Natural killer cell treated with Interleukin-12 subunit alpha and Interleukin-12 subunit beta and Interleukin-15 and Interleukin-18, amount 100 ng/mL, for 72 hours (primary cell): ENCODE results near the gene MYBPC3. TPM values are rescaled to one million over a fixed set of nuclear protein-coding genes. Genes with fewer than 3 reads are reported as not detected.
"Not testable (repeated sequence)": the region's sequence is repeated elsewhere in the genome, so short reads cannot be mapped to it uniquely, and the experiment has no call there.

Experiments used
- ATAC-seq, 2 donors: fragments of 150-1000 bp; cut with Tn5 transposase in 1 of 2; sonication (Bioruptor Pico), chemical (Tn5 transposase) in 1 of 2; 2 replicates each; pipeline ENCODE4 v1.10.0; 2021
- DNase-seq: peaks from one replicate; pipeline ENCODE4 v3.0.0; 2022; ENCODE audit warnings: low spot score
- H3K27ac Mint-ChIP-seq, 2 donors: 1 replicate in 1 of 2; 2 replicates in 1 of 2; pipeline ENCODE4 v1.8.0; 2022; ENCODE audit warnings: mixed read lengths in 2 of 2, mild to moderate bottlenecking in 1 of 2, moderate library complexity in 1 of 2
- H3K27me3 Mint-ChIP-seq, 2 donors: 1 replicate in 1 of 2; 2 replicates in 1 of 2; pipeline ENCODE4 v1.8.0; 2022; ENCODE audit warnings: mixed read lengths in 2 of 2
- H3K36me3 Mint-ChIP-seq: one replicate; pipeline ENCODE4 v1.8.0; 2022; ENCODE audit warnings: mixed read lengths
- H3K4me1 Mint-ChIP-seq, 2 donors: 1 replicate in 1 of 2; 2 replicates in 1 of 2; pipeline ENCODE4 v1.8.0; 2022; ENCODE audit warnings: low read depth in 2 of 2, mixed read lengths in 2 of 2, mild to moderate bottlenecking in 1 of 2
- H3K4me3 Mint-ChIP-seq: one replicate; pipeline ENCODE4 v1.8.0; 2022; ENCODE audit warnings: mixed read lengths
- H3K9me3 Mint-ChIP-seq: 2 replicates; pipeline ENCODE4 v1.8.0; 2022; ENCODE audit warnings: mixed read lengths
- total RNA-seq, 2 donors: library from RNA; stranded (reverse); gene quantifications; one replicate each; pipeline ENCODE4 v1.2.3, GENCODE V29; 2022

Gene MYBPC3
- total RNA-seq, 2 donors from 2014 or later, result not detected

- no peak for ATAC-seq
- H3K27me3 Mint-ChIP-seq, result peaks cover 0 to 2% of the 10 kb centered on the region in 2 donors
- no peak for DNase-seq
- peaks cover 0 to 3% of the 10 kb centered on the region in 2 donors for H3K4me1 Mint-ChIP-seq
- H3K36me3 Mint-ChIP-seq, result no peaks in the 10 kb centered on the region
- H3K4me3 Mint-ChIP-seq, result no peak overlapping the region
- H3K9me3 Mint-ChIP-seq, result no peaks in the 10 kb centered on the region
- no peak overlapping the region for H3K27ac Mint-ChIP-seq
These were observed 5.4 kb downstream of the MYBPC3 start for GRCh38 chr11:47347137-47347536.

GRCh38 chr11:47345890-47346563 is 6.5 kb downstream of the MYBPC3 start:
- peaks cover 0 to 3% of the 10 kb centered on the region in 2 donors for H3K4me1 Mint-ChIP-seq
- H3K9me3 Mint-ChIP-seq, result no peaks in the 10 kb centered on the region
- no peaks in the 10 kb centered on the region for H3K36me3 Mint-ChIP-seq
- ATAC-seq, result no peak
- DNase-seq, result no peak
- no peak overlapping the region for H3K4me3 Mint-ChIP-seq
- H3K27me3 Mint-ChIP-seq, result peaks cover 0 to 2% of the 10 kb centered on the region in 2 donors
- no peak overlapping the region for H3K27ac Mint-ChIP-seq

- peaks cover 0 to 2% of the 10 kb centered on the region in 2 donors for H3K27me3 Mint-ChIP-seq
- no peak overlapping the region for H3K27ac Mint-ChIP-seq
- no peak for DNase-seq
- no peaks in the 10 kb centered on the region for H3K9me3 Mint-ChIP-seq
- H3K36me3 Mint-ChIP-seq, result no peaks in the 10 kb centered on the region
- peaks cover 0 to 3% of the 10 kb centered on the region in 2 donors for H3K4me1 Mint-ChIP-seq
- no peak for ATAC-seq
- H3K4me3 Mint-ChIP-seq, result no peak overlapping the region
These were observed 9.6 kb downstream of the MYBPC3 start for GRCh38 chr11:47342854-47343253.

DNA sequence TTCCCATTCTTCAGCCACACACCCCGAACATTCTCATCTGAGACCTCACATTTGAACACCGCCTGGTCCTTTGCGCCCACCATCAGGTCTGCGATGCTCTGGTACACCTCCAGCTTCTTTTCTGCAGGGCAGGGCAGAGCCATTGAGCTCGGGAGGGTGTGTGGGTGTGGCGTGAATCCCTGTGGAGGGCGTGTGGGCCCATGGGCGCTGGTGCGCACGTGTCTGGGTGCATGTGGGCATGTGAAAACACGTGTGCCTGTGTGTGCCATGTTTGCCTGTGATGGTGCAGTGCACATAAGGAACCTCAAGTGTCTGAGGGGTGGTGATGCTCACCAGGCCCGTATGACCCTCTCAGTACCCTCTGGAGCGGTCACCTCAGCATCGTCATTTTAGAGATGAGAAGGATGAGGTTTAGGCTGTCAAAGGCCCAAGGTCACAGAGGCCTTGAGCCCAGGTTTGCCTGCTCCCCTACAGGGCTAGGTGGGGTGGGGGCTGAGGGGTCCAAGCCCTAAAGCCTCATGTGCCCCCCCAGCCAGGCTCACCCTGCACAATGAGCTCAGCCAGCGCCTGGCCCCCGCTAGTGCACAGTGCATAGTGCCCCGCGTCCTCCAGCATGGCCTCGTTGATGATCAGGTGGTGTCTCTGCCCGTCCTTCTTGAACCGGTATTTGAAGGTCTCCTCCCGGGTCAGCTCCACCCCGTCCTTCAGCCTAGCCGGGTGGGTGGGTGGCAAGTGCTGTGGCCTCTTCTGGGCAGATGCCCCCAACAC is 10.3 kb downstream of the MYBPC3 start:
- H3K4me1 Mint-ChIP-seq, result peaks cover 0 to 3% of the 10 kb centered on the region in 2 donors
- DNase-seq (no peak), ATAC-seq (no peak)
- H3K9me3 Mint-ChIP-seq, result no peaks in the 10 kb centered on the region
- H3K4me3 Mint-ChIP-seq, result no peak overlapping the region
- no peaks in the 10 kb centered on the region for H3K36me3 Mint-ChIP-seq
- H3K27ac Mint-ChIP-seq, result no peak overlapping the region
- peaks cover 0 to 2% of the 10 kb centered on the region in 2 donors for H3K27me3 Mint-ChIP-seq

GRCh38 chr11:47340980-47341775 is 11.3 kb downstream of the MYBPC3 start:
- H3K27ac Mint-ChIP-seq, result no peak overlapping the region
- ATAC-seq, result no peak
- H3K9me3 Mint-ChIP-seq, result no peaks in the 10 kb centered on the region
- H3K4me1 Mint-ChIP-seq, result peaks cover 0 to 3% of the 10 kb centered on the region in 2 donors
- H3K36me3 Mint-ChIP-seq, result no peaks in the 10 kb centered on the region
- H3K4me3 Mint-ChIP-seq, result no peak overlapping the region
- no peak for DNase-seq
- peaks cover 0 to 2% of the 10 kb centered on the region in 2 donors for H3K27me3 Mint-ChIP-seq

DNA sequence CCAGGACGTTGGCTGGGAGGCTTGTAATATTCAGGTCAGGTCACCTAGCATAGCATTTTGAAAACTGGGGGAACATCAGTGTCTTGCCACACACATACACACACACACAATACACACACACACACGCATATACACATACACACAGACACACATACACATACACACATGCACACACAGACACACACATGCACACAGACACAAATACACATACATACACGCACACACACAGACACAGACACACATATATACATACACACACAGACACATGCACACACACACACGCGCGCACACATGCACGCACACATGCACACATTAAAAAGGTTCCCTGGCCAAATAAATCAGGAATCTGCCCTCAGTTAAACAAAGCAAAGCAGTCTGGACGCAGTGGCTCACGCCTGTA is 12.5 kb downstream of the MYBPC3 start:
- peaks cover 0 to 2% of the 10 kb centered on the region in 2 donors for H3K27me3 Mint-ChIP-seq

DNA sequence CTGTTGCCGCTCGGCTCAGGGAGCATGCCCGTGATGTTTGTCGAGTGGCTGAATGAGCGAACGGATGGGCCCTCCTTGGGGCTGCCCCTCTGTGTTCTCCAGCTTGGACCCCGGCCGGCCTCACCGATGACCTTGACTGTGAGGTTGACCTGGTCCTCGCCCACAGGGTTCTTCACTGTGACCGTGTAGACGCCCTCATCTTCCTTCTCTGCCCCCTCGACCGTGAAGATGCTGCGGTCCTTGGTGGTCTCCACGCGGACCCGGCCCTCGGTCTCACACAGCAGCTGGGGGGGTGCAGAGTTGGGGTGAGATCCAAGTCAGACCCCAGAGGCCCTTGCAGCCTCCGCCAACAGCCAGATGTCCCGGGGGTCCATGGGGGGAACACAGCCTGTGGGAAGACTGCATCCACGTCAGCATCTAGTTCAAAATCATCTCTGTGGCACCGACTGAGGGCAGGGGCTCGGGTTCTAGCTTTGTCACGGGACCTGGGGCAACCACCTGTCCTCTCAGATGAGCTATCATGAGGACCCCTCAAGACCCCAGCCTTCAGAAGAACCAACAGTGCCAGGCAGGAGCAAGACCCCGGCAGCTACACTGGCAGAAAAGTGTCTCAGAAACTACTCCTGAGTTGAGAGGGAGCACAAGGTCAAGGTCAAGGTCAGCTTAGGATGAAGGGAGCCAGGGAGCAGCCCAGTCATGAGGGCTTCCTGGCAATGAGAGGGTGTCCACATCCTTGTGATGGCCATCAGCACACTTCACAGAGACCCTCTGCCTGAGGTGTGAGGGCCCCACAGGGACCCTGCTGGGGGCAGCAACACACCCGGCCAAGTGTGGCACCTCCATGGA is 13.9 kb downstream of the MYBPC3 start:
- Mint-ChIP-seq H3K9me3 (no peaks in the 10 kb centered on the region), H3K27me3 (peaks cover 0 to under 1% of the 10 kb centered on the region in 2 donors), H3K4me1 (peaks cover 0 to 2% of the 10 kb centered on the region in 2 donors), H3K36me3 (no peaks in the 10 kb centered on the region), H3K27ac (no peak overlapping the region), H3K4me3 (no peak overlapping the region)
- DNase-seq (peak; percentile 57), ATAC-seq (no peak)

More for the DNA sequence above, 12.5 kb downstream of the MYBPC3 start:
- Mint-ChIP-seq H3K36me3 (no peaks in the 10 kb centered on the region), H3K9me3 (no peaks in the 10 kb centered on the region), H3K4me3 (no peak overlapping the region), H3K27ac (no peak overlapping the region), H3K4me1 (peaks cover 0 to 3% of the 10 kb centered on the region in 2 donors)
- no peak for ATAC-seq
- no peak for DNase-seq

DNA sequence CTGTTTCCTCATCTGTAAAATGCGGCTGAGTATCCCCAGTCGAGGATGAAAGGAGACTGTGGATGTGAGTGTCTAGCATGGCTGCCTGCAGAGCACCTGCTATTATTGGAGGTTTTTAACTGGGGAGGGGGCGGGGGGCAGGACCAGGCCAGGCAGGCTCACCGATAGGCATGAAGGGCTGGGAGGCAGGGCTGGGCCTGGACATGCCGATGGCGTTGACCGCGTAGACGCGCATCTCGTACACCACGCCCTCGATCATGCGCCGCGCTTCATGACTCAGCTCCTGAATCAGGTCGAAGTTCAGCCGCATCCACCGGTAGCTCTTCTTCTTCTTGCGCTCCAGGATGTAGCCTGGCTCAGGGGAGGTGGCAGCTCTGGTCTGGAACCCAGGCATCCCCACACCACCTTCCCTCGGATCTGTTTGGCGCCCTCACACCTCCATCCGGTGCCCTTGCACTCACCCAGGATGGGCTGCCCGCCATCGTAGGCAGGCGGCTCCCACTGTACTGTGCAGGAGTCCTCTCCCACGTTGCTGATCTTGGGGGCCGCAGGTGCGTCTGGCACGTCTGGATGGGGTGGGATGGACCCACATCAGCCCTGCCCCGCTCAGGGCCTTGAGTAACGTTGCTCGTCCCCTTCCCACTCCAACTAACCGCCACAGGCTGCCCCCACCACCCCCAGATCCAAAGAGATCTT is 15.1 kb downstream of the MYBPC3 start:
- H3K9me3 Mint-ChIP-seq, result no peaks in the 10 kb centered on the region
- no peak overlapping the region for H3K4me3 Mint-ChIP-seq
- no peak for DNase-seq
- ATAC-seq, result no peak
- H3K27me3 Mint-ChIP-seq, result no peaks in the 10 kb centered on the region
- H3K27ac Mint-ChIP-seq, result peak overlapping the region in 1 of 2 donors; percentile 47
- H3K36me3 Mint-ChIP-seq, result no peaks in the 10 kb centered on the region
- H3K4me1 Mint-ChIP-seq, result no peaks in the 10 kb centered on the region

- no peak overlapping the region for H3K27ac Mint-ChIP-seq
- no peaks in the 10 kb centered on the region for H3K9me3 Mint-ChIP-seq
- H3K4me1 Mint-ChIP-seq, result no peaks in the 10 kb centered on the region
- no peaks in the 10 kb centered on the region for H3K36me3 Mint-ChIP-seq
- no peak overlapping the region for H3K4me3 Mint-ChIP-seq
- no peaks in the 10 kb centered on the region for H3K27me3 Mint-ChIP-seq
- no peak for ATAC-seq
- no peak for DNase-seq
These were observed 15.9 kb downstream of the MYBPC3 start for GRCh38 chr11:47336595-47336994.

- Mint-ChIP-seq H3K9me3 (no peaks in the 10 kb centered on the region), H3K27ac (no peak overlapping the region), H3K4me1 (no peaks in the 10 kb centered on the region), H3K36me3 (no peaks in the 10 kb centered on the region), H3K4me3 (no peak overlapping the region), H3K27me3 (no peaks in the 10 kb centered on the region)
- ATAC-seq, result no peak
- DNase-seq, result no peak
These were observed 16.8 kb downstream of the MYBPC3 start for GRCh38 chr11:47335733-47336132.

DNA sequence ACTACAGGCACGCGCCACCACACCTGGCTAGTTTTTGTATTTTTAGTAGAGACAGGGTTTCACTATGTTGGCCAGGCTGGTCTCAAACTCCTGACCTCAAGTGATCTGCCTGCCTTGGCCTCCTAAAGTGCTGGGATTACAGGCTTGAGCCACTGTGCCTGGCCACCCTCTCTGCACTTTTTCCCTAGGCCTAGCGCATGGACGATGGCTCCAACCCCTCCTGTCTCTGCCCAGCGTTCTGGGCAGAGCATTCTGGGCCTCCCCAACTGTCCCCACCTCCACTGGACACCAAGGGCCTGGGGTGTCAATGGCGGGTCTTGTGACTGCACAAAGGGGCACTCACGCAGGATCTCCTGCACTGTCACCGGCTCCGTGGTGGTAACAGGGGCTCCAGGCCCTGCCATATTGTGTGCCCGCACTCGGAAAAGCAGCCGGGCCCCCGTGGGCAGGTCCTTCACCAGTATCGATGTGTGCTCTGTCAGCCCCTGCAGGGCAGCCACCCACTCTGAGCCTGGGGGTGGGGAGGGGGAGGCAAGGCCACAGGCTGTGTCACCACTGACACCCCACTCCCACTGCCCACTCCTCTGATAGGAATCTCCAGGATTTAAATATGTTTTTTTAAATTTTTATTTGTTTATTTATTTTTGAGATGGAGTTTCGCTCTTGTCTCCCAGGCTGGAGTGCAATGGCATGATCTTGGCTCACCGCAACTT is 17.6 kb downstream of the MYBPC3 start:
- not testable (repeated sequence) for H3K4me1 Mint-ChIP-seq, ATAC-seq, DNase-seq, H3K4me3 Mint-ChIP-seq, H3K27me3 Mint-ChIP-seq, H3K27ac Mint-ChIP-seq, H3K36me3 Mint-ChIP-seq, H3K9me3 Mint-ChIP-seq

DNA sequence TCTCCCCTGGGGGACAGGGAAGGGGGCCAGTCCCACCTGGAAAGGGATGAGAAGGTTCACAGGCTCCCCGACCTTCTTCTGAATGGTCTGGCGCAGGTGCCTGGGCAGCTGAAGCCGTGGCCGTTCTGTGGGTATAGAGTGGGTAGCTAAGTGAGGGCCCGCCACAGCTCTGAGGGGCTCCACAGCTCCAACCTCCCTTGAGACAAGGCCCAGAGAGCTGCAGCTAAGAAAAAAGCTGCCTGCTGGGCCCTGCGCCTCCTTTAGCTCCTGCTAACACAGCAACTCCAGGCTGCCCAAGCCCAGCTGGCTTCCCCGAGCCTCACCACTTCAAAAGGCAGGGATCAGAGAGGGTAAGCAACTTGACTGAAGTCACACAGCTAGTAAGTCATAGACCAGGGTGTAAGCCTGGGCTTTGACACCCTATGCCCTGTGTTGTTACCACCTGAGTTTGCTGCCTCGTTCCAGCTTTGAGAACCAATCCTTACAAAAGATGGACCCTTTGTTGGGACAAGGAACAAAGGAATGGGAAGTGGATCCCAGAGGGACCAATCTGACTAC is 18.5 kb downstream of the MYBPC3 start:
- DNase-seq (no peak), ATAC-seq (no peak)
- H3K9me3 Mint-ChIP-seq, result no peaks in the 10 kb centered on the region
- H3K4me1 Mint-ChIP-seq, result no peaks in the 10 kb centered on the region
- no peak overlapping the region for H3K27ac Mint-ChIP-seq
- H3K36me3 Mint-ChIP-seq, result no peaks in the 10 kb centered on the region
- no peaks in the 10 kb centered on the region for H3K27me3 Mint-ChIP-seq
- H3K4me3 Mint-ChIP-seq, result no peak overlapping the region
